T-helper 1 cell treated with Interleukin-12 subunit alpha and Interleukin-12 subunit beta and Interleukin-4 antibody, amounts not matched to agents 30 μg/mL and 1 μg/mL, for 36 hours (primary cell): ENCODE results near the gene PTPRN2.
"Not testable (repeated sequence)": the region's sequence is repeated elsewhere in the genome, so short reads cannot be mapped to it uniquely, and the experiment has no call there.

Experiments
- H3K27ac Mint-ChIP-seq: one replicate; pipeline ENCODE4 v1.8.0; 2021; ENCODE audit warnings: mild to moderate bottlenecking, mixed read lengths
- H3K27me3 Mint-ChIP-seq: one replicate; pipeline ENCODE4 v1.8.0; 2021; ENCODE audit warnings: low read depth, mixed read lengths
- H3K36me3 Mint-ChIP-seq: one replicate; pipeline ENCODE4 v1.8.0; 2021; ENCODE audit warnings: low read depth, mixed read lengths
- H3K4me1 Mint-ChIP-seq: one replicate; pipeline ENCODE4 v1.8.0; 2021; ENCODE audit warnings: low read depth, mixed read lengths
- H3K4me3 Mint-ChIP-seq: one replicate; pipeline ENCODE4 v1.8.0; 2021; ENCODE audit warnings: mild to moderate bottlenecking, moderate library complexity, mixed read lengths
- H3K9me3 Mint-ChIP-seq: one replicate; pipeline ENCODE4 v1.8.0; 2021; ENCODE audit warnings: mixed read lengths

The PTPRN2 gene

DNA sequence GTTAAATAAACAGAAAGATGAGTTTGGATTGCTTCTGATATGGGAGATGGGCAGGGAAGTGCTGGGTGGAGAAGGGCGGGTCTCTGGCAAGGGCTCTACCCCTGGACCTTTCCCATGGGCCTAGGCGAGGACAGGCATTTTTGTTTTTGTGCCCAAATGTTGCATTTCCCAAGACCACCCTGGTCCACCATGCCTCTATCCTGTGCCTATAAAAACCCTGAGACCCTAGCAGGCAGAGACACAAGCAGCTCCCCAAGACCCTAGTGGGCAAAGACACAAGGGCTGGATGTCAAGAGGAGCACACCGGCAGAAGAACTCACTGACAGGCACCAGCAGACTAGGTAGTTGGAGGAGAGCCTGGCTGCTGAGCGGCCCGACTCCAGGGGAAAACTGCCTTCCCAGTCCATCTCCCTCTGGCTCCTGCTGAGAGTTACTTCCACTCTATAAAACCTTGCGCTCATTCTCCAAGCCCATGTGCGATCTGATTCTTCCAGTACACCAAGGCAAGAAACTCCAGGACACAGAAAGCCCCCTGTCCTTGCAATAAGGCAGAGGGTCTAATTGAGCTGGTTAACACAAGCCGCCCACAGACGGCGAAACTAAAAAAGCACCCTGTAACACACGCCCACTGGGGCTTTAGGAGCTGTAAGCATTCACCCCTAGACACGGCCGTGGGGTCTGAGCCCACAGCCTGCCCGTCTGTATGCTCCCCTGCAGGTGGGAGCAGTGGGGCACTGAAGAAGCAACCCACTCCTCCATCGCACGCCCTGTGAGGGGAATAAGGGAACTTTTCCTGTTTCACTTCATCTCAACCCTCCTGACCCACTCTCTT, 291.4 kb downstream of the PTPRN2 start:
- no peak overlapping the region for H3K27ac Mint-ChIP-seq
- no peaks in the 10 kb centered on the region for H3K27me3 Mint-ChIP-seq
- H3K36me3 Mint-ChIP-seq = no peaks in the 10 kb centered on the region
- no peak overlapping the region for H3K4me3 Mint-ChIP-seq
- no peaks in the 10 kb centered on the region for H3K4me1 Mint-ChIP-seq
- no peaks in the 10 kb centered on the region for H3K9me3 Mint-ChIP-seq

DNA sequence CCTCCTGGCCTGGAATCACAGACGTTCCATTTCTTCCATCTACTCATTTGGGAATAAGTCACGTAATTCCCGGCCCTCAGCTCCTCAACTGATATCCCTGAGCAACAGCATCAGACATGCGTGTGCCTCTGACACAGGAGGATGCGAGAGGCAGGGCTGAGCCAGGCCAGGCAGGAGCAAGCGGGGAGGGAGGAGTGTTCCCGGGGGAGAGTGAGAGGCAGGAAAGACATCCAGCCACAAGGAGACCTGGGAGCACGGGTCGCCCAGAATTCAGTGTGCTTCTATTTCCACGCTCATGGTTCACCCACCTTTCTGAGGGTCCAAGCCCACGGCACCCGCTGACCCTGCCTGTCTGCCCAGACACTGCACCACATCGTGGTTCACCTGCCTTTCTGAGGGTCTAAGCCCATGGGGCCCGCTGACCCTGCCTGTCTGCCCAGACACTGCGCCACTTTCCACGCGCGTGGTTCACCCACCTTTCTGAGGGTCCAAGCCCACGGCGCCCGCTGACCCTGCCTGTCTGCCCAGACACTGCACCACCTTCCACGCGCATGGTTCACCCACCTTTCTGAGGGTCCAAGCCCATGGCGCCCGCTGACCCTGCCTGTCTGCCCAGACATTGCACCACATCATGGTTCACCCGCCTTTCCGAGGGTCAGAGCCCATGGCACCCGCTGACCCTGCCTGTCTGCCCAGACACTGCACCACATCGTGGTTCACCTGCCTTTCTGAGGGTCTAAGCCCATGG, 293.0 kb downstream of the PTPRN2 start:
- H3K4me1 Mint-ChIP-seq, H3K27ac Mint-ChIP-seq, H3K4me3 Mint-ChIP-seq, H3K9me3 Mint-ChIP-seq, H3K27me3 Mint-ChIP-seq, H3K36me3 Mint-ChIP-seq: not testable (repeated sequence)

GRCh38 chr7:158292948-158293347, 294.7 kb downstream of the PTPRN2 start:
- peaks cover 17% of the 10 kb centered on the region for H3K9me3 Mint-ChIP-seq
- H3K36me3 Mint-ChIP-seq = no peaks in the 10 kb centered on the region
- H3K4me1 Mint-ChIP-seq = no peaks in the 10 kb centered on the region
- H3K27ac Mint-ChIP-seq = no peak overlapping the region
- H3K4me3 Mint-ChIP-seq = no peak overlapping the region
- H3K27me3 Mint-ChIP-seq = no peaks in the 10 kb centered on the region

- Mint-ChIP-seq H3K9me3 (peaks cover 25% of the 10 kb centered on the region), H3K4me3 (no peak overlapping the region), H3K36me3 (no peaks in the 10 kb centered on the region), H3K27me3 (no peaks in the 10 kb centered on the region), H3K27ac (no peak overlapping the region), H3K4me1 (no peaks in the 10 kb centered on the region)
These were observed 295.6 kb downstream of the PTPRN2 start for GRCh38 chr7:158291998-158292397.

- H3K27ac Mint-ChIP-seq = no peak overlapping the region
- H3K4me3 Mint-ChIP-seq = no peak overlapping the region
- H3K4me1 Mint-ChIP-seq = no peaks in the 10 kb centered on the region
- no peaks in the 10 kb centered on the region for H3K36me3 Mint-ChIP-seq
- peaks cover 36% of the 10 kb centered on the region for H3K9me3 Mint-ChIP-seq
- no peaks in the 10 kb centered on the region for H3K27me3 Mint-ChIP-seq
These were observed 297.7 kb downstream of the PTPRN2 start for GRCh38 chr7:158289761-158290523.

- peaks cover 37% of the 10 kb centered on the region for H3K9me3 Mint-ChIP-seq
- H3K27ac Mint-ChIP-seq = no peak overlapping the region
- H3K36me3 Mint-ChIP-seq = no peaks in the 10 kb centered on the region
- H3K27me3 Mint-ChIP-seq = no peaks in the 10 kb centered on the region
- no peaks in the 10 kb centered on the region for H3K4me1 Mint-ChIP-seq
- no peak overlapping the region for H3K4me3 Mint-ChIP-seq
These were observed 298.4 kb downstream of the PTPRN2 start for GRCh38 chr7:158289231-158289630.

GRCh38 chr7:158286210-158286609, 301.4 kb downstream of the PTPRN2 start:
- Mint-ChIP-seq H3K27me3 (no peaks in the 10 kb centered on the region), H3K4me1 (no peaks in the 10 kb centered on the region), H3K36me3 (no peaks in the 10 kb centered on the region), H3K9me3 (peaks cover 37% of the 10 kb centered on the region), H3K27ac (no peak overlapping the region), H3K4me3 (no peak overlapping the region)

DNA sequence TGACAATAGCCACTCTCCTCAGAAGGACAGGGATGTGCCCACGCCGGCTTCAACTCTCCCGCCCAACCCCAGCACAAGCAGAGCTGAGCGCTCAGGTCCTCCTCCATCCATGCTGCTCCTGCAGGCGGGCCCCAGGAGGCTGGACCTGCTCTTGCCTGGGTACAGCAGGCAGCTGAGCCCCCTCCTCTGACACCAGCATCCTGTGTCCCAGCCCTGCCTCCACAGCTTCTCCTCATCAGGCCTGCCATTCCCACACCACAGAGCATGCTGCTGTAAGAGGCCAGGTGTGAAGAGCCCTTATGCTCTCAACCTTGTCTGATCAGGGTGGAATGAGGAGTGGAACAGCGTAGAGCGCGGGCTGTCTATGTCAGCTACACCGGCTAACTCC, 302.2 kb downstream of the PTPRN2 start:
- no peaks in the 10 kb centered on the region for H3K36me3 Mint-ChIP-seq
- no peak overlapping the region for H3K27ac Mint-ChIP-seq
- no peaks in the 10 kb centered on the region for H3K27me3 Mint-ChIP-seq
- H3K4me3 Mint-ChIP-seq = no peak overlapping the region
- H3K4me1 Mint-ChIP-seq = no peaks in the 10 kb centered on the region
- H3K9me3 Mint-ChIP-seq = peaks cover 37% of the 10 kb centered on the region

DNA sequence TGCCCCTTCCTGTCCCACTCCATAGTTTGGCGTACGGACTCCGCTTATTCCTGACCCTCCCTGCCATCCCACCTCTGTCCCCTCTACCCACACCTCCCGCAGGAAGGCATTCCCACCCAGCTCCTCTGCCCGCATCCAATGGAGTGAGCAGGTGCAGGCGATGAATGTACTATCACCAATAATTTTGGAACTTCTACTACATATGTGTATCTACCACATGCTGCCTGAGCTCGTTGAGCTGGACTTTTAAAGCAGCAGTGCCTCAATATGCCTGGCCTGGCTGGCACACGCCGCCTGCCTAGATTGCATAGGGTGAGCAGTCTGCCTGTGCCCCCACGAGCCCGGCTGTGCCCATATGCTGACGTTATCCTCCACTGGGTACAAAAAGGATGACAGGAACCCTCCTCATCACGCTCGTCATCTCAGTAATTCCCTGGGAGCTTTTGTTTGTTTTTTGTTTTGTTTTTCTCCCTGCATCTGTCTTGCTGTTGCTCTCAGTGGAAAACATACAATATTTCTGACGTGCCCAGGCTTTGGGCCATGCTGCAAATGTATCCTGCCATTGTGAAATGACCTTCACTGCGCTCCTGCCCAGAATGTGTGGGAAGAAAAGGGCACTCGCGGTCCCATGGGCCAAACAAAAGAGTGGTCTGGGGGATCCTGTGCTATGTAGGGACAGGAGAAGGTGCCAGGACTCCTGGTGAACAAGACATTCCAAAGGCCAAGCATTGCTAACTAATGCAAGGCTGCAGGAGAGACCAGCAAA, 302.8 kb downstream of the PTPRN2 start:
- Mint-ChIP-seq H3K4me3 (no peak overlapping the region), H3K27ac (no peak overlapping the region), H3K27me3 (no peaks in the 10 kb centered on the region), H3K4me1 (no peaks in the 10 kb centered on the region), H3K36me3 (no peaks in the 10 kb centered on the region), H3K9me3 (peaks cover 37% of the 10 kb centered on the region)

- Mint-ChIP-seq H3K27ac (no peak overlapping the region), H3K36me3 (no peaks in the 10 kb centered on the region)
These were observed 303.5 kb downstream of the PTPRN2 start for GRCh38 chr7:158284121-158284520.

DNA sequence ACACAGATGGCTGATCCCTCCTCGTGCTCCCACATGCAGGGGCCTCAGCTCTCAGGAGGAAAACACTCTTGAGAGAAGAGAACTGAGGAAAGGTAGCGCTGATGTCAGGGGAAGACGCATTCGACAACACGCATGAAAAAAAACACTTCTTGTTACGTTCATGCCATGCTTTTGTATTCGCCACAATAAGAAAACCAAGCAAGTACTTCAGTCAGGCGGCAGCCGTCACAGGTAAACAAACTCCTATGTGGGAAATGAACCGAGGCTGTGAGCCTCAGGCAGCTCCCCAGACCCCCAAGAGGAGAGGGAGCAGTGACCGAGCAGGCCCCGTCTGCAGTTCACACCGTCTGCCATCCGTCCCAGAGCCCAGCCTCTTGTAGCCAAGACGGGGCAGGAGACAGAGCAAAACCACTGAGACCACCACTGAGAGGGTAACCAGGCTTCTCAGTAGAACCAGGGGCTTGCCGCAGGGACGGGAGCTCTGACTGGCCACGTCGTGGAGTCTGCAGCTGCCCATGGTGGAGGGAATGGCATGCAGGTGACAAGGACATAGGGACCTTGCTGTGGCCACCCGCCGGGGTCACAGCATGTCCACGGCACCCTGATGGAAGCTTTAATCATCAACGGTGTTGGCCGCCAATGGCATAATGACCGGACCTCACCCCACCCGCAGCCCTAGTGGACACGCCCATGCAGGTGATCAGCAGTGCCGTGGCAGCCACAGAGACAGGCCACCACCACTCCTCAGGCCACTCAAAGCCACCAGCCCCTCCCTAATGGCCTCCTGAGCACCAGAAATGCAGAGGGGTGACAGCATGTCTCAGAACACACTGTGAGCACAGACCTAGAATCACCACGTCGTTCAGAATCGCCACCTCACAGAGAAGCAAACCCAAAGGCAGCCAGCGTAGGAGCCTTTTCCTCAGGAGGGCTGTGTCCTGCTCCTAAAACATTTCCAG, 304.3 kb downstream of the PTPRN2 start:
- Mint-ChIP-seq H3K27me3 (no peaks in the 10 kb centered on the region), H3K9me3 (peaks cover 24% of the 10 kb centered on the region), H3K4me1 (no peaks in the 10 kb centered on the region), H3K4me3 (no peak overlapping the region), H3K27ac (no peak overlapping the region), H3K36me3 (no peaks in the 10 kb centered on the region)

More at GRCh38 chr7:158284121-158284520, 303.5 kb downstream of the PTPRN2 start:
- H3K27me3 Mint-ChIP-seq = no peaks in the 10 kb centered on the region
- H3K9me3 Mint-ChIP-seq = peaks cover 31% of the 10 kb centered on the region
- no peak overlapping the region for H3K4me3 Mint-ChIP-seq
- H3K4me1 Mint-ChIP-seq = no peaks in the 10 kb centered on the region

DNA sequence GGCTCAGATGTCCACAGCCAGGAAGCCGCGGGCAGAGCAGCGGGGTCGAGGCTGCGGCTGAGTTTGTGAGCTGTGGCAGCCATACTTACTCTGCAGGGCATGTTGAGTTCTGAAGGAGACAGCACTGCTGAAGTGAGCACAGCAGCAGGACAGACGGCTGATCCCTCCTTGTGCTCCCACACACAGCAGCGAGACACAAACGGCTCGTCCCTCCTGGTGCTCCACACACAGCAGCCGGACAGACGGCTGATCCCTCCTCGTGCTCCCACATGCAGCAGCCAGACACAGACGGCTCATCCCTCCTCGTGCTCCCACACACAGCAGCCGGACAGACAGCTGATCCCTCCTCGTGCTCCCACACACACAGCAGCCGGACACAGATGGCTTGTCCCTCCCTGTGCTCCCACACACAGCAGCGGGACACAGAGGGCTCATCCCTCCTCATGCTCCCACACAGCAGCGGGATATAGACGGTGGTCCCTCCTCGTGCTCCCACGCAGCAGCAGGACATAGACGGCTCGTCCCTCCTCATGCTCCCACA, 305.1 kb downstream of the PTPRN2 start:
- no peaks in the 10 kb centered on the region for H3K4me1 Mint-ChIP-seq
- H3K4me3 Mint-ChIP-seq = no peak overlapping the region
- H3K36me3 Mint-ChIP-seq = no peaks in the 10 kb centered on the region
- peaks cover 17% of the 10 kb centered on the region for H3K9me3 Mint-ChIP-seq
- no peaks in the 10 kb centered on the region for H3K27me3 Mint-ChIP-seq
- no peak overlapping the region for H3K27ac Mint-ChIP-seq

- Mint-ChIP-seq H3K27ac (no peak overlapping the region), H3K27me3 (no peaks in the 10 kb centered on the region), H3K36me3 (no peaks in the 10 kb centered on the region), H3K4me1 (no peaks in the 10 kb centered on the region), H3K9me3 (peaks cover 6% of the 10 kb centered on the region), H3K4me3 (no peak overlapping the region)
These were observed 306.2 kb downstream of the PTPRN2 start for GRCh38 chr7:158281441-158281840.
